DOHH2 (cell line): ENCODE results near the gene CENPP.

ENCODE experiments used
- H3F3A ChIP-seq: fragments of 200-600 bp; sonication (generic), shearing (Covaris generic); 2 replicates; pipeline ENCODE4 v1.6.0; 2016; ENCODE audit warnings: antibody characterized with exemption, mild to moderate bottlenecking; ENCODE audit not compliant: control insufficient read depth, insufficient read depth
- H3K27ac ChIP-seq: fragments of 200-600 bp; sonication (generic); 2 replicates; pipeline ENCODE4 v1.5.1; 2014; ENCODE audit warnings: low read depth, mild to moderate bottlenecking, low read length, moderate library complexity
- H3K27me3 ChIP-seq: fragments of 200-600 bp; sonication (generic); 2 replicates; pipeline ENCODE4 v1.6.1; 2014; ENCODE audit warnings: mild to moderate bottlenecking, low read length, mixed read lengths; ENCODE audit not compliant: control insufficient read depth
- H3K36me3 ChIP-seq: fragments of 200-600 bp; sonication (generic); 2 replicates; pipeline ENCODE4 v1.6.1; 2014; ENCODE audit warnings: mild to moderate bottlenecking, low read length, moderate library complexity, mixed read lengths; ENCODE audit not compliant: control insufficient read depth
- H3K4me1 ChIP-seq: fragments of 200-600 bp; sonication (generic); 2 replicates; pipeline ENCODE4 v1.6.1; 2014; ENCODE audit warnings: mild to moderate bottlenecking, low read length, mixed read lengths; ENCODE audit not compliant: control insufficient read depth
- H3K4me2 ChIP-seq: fragments of 200-600 bp; sonication (generic); 2 replicates; pipeline ENCODE4 v1.6.0; 2014; ENCODE audit warnings: mild to moderate bottlenecking, low read length, moderate library complexity
- H3K4me3 ChIP-seq: fragments of 200-600 bp; sonication (generic); 2 replicates; pipeline ENCODE4 v1.5.1; 2014; ENCODE audit warnings: mild to moderate bottlenecking, low read length, mixed read lengths
- H3K79me2 ChIP-seq: fragments of 200-600 bp; sonication (generic); 2 replicates; pipeline ENCODE4 v1.6.1; 2014; ENCODE audit warnings: mild to moderate bottlenecking, low read length, mixed read lengths; ENCODE audit not compliant: control insufficient read depth
- H3K9me2 ChIP-seq: fragments of 200-600 bp; sonication (generic); replicated peaks from 2 replicates; pipeline ENCODE4 v1.6.1; 2014; ENCODE audit warnings: mild to moderate bottlenecking, low read length, mixed read lengths; ENCODE audit not compliant: control insufficient read depth
- H3K9me3 ChIP-seq: fragments of 200-600 bp; sonication (generic); 2 replicates; pipeline ENCODE4 v1.6.1; 2014; ENCODE audit warnings: antibody characterized with exemption, low read length, mixed read lengths; ENCODE audit not compliant: control insufficient read depth, insufficient read depth
- H4K20me1 ChIP-seq: fragments of 200-600 bp; sonication (generic); 2 replicates; pipeline ENCODE4 v1.6.0; 2014; ENCODE audit warnings: low read depth, mild to moderate bottlenecking, antibody characterized with exemption, low read length, moderate library complexity; ENCODE audit not compliant: control insufficient read depth, insufficient read depth
- EZH2phosphoT487 ChIP-seq: fragments of 200-600 bp; sonication (generic); IDR thresholded peaks from 2 replicates; pipeline ENCODE4 v1.6.1; 2017; ENCODE audit warnings: borderline replicate concordance, mild to moderate bottlenecking, antibody characterized with exemption, low read length, moderate library complexity, mixed read lengths
- TF ChIP-seq, protein P1 (sequence below): fragments of 200-600 bp; sonication (generic); IDR thresholded peaks from one replicate; pipeline ENCODE4 v1.5.1; 2014; ENCODE audit warnings: antibody characterized with exemption, mild to moderate bottlenecking, low read depth, low read length; ENCODE audit not compliant: poor library complexity, severe bottlenecking

The CENPP gene

DNA sequence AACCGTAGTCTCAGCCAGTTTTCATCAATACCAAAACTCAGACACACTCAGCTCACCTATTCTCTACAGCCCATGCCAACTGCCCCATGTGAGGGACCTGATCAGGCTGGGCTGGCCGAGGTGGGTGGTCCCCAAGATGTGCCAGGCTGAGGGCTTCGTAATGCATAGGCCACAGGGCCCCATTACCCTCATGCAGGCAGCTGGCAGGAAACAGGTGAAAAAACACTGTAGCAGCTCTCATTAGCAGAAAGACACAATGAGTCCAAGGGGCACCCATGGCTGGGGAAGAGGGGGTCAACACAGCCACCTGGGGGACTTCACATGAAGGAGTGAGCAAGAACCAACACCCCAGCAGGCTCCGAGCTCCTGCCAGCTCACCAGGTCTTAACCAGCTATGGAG is 336.0 kb downstream of the CENPP start:
- Histone ChIP-seq H3K79me2 (peaks cover 63% of the 10 kb centered on the region), H3K9me3 (no peaks in the 10 kb centered on the region), H3K27me3 (no peaks in the 10 kb centered on the region), H3K4me2 (no peak overlapping the region), H3K4me3 (no peak overlapping the region), H3K4me1 (peaks cover 9% of the 10 kb centered on the region), H4K20me1 (peaks cover 10% of the 10 kb centered on the region; the same call in 1 of the 2 replicates), H3K9me2 (no peaks in the 10 kb centered on the region), H3F3A (peaks cover 5% of the 10 kb centered on the region; the same call in 1 of the 2 replicates), H3K27ac (no peak overlapping the region), H3K36me3 (peaks cover 19% of the 10 kb centered on the region)
- no peak for TF ChIP-seq EZH2phosphoT487
- TF ChIP-seq, protein P1, sequence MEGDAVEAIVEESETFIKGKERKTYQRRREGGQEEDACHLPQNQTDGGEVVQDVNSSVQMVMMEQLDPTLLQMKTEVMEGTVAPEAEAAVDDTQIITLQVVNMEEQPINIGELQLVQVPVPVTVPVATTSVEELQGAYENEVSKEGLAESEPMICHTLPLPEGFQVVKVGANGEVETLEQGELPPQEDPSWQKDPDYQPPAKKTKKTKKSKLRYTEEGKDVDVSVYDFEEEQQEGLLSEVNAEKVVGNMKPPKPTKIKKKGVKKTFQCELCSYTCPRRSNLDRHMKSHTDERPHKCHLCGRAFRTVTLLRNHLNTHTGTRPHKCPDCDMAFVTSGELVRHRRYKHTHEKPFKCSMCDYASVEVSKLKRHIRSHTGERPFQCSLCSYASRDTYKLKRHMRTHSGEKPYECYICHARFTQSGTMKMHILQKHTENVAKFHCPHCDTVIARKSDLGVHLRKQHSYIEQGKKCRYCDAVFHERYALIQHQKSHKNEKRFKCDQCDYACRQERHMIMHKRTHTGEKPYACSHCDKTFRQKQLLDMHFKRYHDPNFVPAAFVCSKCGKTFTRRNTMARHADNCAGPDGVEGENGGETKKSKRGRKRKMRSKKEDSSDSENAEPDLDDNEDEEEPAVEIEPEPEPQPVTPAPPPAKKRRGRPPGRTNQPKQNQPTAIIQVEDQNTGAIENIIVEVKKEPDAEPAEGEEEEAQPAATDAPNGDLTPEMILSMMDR, result no peak

DNA sequence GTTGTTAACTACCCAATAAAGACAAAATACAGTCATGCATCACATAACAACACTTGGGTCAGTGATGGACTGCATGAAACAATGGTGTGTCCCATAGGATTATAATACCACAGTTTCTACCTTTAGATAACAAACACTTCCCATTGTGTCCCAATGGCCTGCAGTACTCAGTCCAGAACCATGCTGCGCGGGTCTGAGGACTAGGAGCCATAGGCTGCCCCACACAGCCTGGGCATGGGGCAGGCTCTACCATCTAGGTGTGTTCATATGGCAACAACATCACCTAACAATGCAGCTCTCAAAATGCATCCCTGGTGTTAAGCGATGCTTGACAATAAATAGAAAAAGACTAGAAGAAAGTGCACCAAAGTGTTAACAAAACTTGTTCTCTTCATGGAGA is 337.4 kb downstream of the CENPP start:
- H3K4me3 ChIP-seq, result no peak overlapping the region
- TF ChIP-seq EZH2phosphoT487, result no peak
- TF ChIP-seq, protein P1, result no peak
- H3K4me2 ChIP-seq, result no peak overlapping the region
- H3K36me3 ChIP-seq, result peaks cover 20% of the 10 kb centered on the region
- peaks cover 5% of the 10 kb centered on the region; the same call in 1 of the 2 replicates for H3F3A ChIP-seq
- H3K4me1 ChIP-seq, result peaks cover 9% of the 10 kb centered on the region
- H3K27ac ChIP-seq, result no peak overlapping the region
- no peaks in the 10 kb centered on the region for H3K27me3 ChIP-seq
- H3K9me2 ChIP-seq, result no peaks in the 10 kb centered on the region
- H4K20me1 ChIP-seq, result peaks cover 10% of the 10 kb centered on the region; the same call in 1 of the 2 replicates
- H3K9me3 ChIP-seq, result no peaks in the 10 kb centered on the region
- H3K79me2 ChIP-seq, result peaks cover 75% of the 10 kb centered on the region

DNA sequence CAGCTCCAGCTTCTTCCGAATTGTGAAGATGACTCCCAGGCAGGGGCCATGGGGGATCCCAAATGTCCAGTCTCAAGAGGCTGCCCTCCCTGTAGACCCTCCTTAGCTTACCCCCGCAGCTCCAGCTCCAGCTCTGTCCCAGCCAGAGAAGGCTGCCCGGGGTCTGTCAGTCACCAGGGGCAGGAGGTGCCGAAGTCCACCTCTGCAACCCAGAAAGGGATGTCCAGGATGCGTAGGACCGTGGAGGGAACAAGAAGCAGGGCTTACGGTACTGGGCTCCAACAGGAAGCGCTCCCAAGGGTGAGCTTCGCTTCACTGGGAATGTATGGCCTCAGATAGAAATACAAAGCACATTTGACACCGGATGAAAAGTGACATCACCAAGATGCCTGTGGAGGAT is 338.2 kb downstream of the CENPP start:
- no peak overlapping the region for H3K4me3 ChIP-seq
- H4K20me1 ChIP-seq, result peaks cover 14% of the 10 kb centered on the region; the same call in 1 of the 2 replicates
- no peaks in the 10 kb centered on the region for H3K9me2 ChIP-seq
- peaks cover 15% of the 10 kb centered on the region for H3K36me3 ChIP-seq
- H3K9me3 ChIP-seq, result no peaks in the 10 kb centered on the region
- H3F3A ChIP-seq, result peaks cover 5% of the 10 kb centered on the region; the same call in 1 of the 2 replicates
- no peak overlapping the region for H3K27ac ChIP-seq
- H3K4me2 ChIP-seq, result no peak overlapping the region
- H3K4me1 ChIP-seq, result peaks cover 16% of the 10 kb centered on the region
- TF ChIP-seq, protein P1, result no peak
- no peak for TF ChIP-seq EZH2phosphoT487
- no peaks in the 10 kb centered on the region for H3K27me3 ChIP-seq
- peaks cover 84% of the 10 kb centered on the region for H3K79me2 ChIP-seq
